Mesendoderm (in vitro differentiated cells): Measurements from ENCODE around the gene IL24.

Experiments
- DNase-seq: peaks from one replicate; pipeline ENCODE4 v3.0.0; 2013
- H2AK5ac ChIP-seq: 2 replicates; pipeline ENCODE4 v1.6.1; 2013; ENCODE audit warnings: low read length, inconsistent platforms
- H2BK120ac ChIP-seq: 2 replicates; pipeline ENCODE4 v1.6.1; 2013; ENCODE audit warnings: low read depth, mild to moderate bottlenecking, low read length, moderate library complexity, mixed read lengths
- H2BK15ac ChIP-seq: replicated peaks from 2 replicates; pipeline ENCODE4 v1.6.1; 2013; ENCODE audit warnings: low read depth, mild to moderate bottlenecking, moderate library complexity
- H2BK5ac ChIP-seq: 2 replicates; pipeline ENCODE4 v1.6.1; 2013; ENCODE audit warnings: low read length, inconsistent platforms
- H3K18ac ChIP-seq: 2 replicates; pipeline ENCODE4 v1.6.1; 2013; ENCODE audit warnings: mild to moderate bottlenecking, low read length, mixed read lengths
- H3K23ac ChIP-seq: one replicate; pipeline ENCODE4 v1.6.1; 2013; ENCODE audit warnings: low read length
- H3K27ac ChIP-seq: 2 replicates; pipeline ENCODE4 v1.5.1; 2013; ENCODE audit warnings: low read depth, mild to moderate bottlenecking, inconsistent platforms, low read length, moderate library complexity
- H3K27me3 ChIP-seq: 2 replicates; pipeline ENCODE4 v1.6.1; 2013; ENCODE audit warnings: low read length, control low read depth, mild to moderate bottlenecking, inconsistent platforms; ENCODE audit not compliant: insufficient read depth, poor library complexity
- H3K36me3 ChIP-seq: 2 replicates; pipeline ENCODE4 v1.6.1; 2013; ENCODE audit warnings: low read length, inconsistent platforms; ENCODE audit not compliant: control insufficient read depth, insufficient read depth
- H3K4ac ChIP-seq: one replicate; pipeline ENCODE4 v1.6.1; 2013; ENCODE audit warnings: low read depth, mild to moderate bottlenecking, low read length, moderate library complexity
- H3K4me1 ChIP-seq: 2 replicates; pipeline ENCODE4 v1.6.1; 2013; ENCODE audit warnings: low read depth, low read length, inconsistent platforms; ENCODE audit not compliant: control insufficient read depth
- H3K4me2 ChIP-seq: 2 replicates; pipeline ENCODE4 v1.6.1; 2013; ENCODE audit warnings: low read length
- H3K4me3 ChIP-seq: 2 replicates; pipeline ENCODE4 v1.5.1; 2013; ENCODE audit warnings: mild to moderate bottlenecking, low read length
- H3K56ac ChIP-seq: one replicate; pipeline ENCODE4 v1.6.1; 2013; ENCODE audit warnings: low read length
- H3K79me1 ChIP-seq: 2 replicates; pipeline ENCODE4 v1.6.1; 2013; ENCODE audit warnings: low read length, inconsistent platforms
- H3K79me2 ChIP-seq: 2 replicates; pipeline ENCODE4 v1.6.1; 2013; ENCODE audit warnings: mild to moderate bottlenecking, low read length; ENCODE audit not compliant: control insufficient read depth, insufficient read depth
- H3K9ac ChIP-seq: 2 replicates; pipeline ENCODE4 v1.6.1; 2013; ENCODE audit warnings: low read length, inconsistent platforms
- H4K5ac ChIP-seq: one replicate; pipeline ENCODE4 v1.6.1; 2013; ENCODE audit warnings: low read length
- H4K8ac ChIP-seq: one replicate; pipeline ENCODE4 v1.6.1; 2013; ENCODE audit warnings: low read depth, mild to moderate bottlenecking, control low read depth, low read length, moderate library complexity
- WGBS: extraction: QIAGEN DNeasy Blood & Tissue Kit; methylation state at CpG from one replicate; pipeline ENCODE4 v1.1.7; 2013; ENCODE audit warnings: low lambda C conversion rate, missing lambda C conversion rate; ENCODE audit not compliant: insufficient coverage; ENCODE audit errors: extremely low coverage; 5-methylcytosine and 5-hydroxymethylcytosine counted together

The IL24 gene

GRCh38 chr1:206907304-206907991 is 10.2 kb downstream of the IL24 start:
- Histone ChIP-seq H2BK5ac (no peak overlapping the region), H2BK15ac (no peak overlapping the region), H2AK5ac (no peak overlapping the region), H3K36me3 (no peaks in the 10 kb centered on the region), H3K79me1 (no peaks in the 10 kb centered on the region), H3K4me3 (no peak overlapping the region), H3K4me2 (no peak overlapping the region), H3K27me3 (peaks cover 5% of the 10 kb centered on the region), H2BK120ac (no peak overlapping the region), H3K18ac (no peak overlapping the region), H3K23ac (no peak overlapping the region), H3K9ac (no peak overlapping the region), H3K4me1 (peaks cover 3% of the 10 kb centered on the region), H4K8ac (no peak overlapping the region), H3K79me2 (no peaks in the 10 kb centered on the region), H3K56ac (peak overlapping the region; percentile 44), H4K5ac (no peak overlapping the region), H3K27ac (no peak overlapping the region), H3K4ac (no peak overlapping the region)
- DNase-seq: peak; percentile 67
- no CpG with 5 or more reads among the region's 23 CpGs for WGBS

DNA sequence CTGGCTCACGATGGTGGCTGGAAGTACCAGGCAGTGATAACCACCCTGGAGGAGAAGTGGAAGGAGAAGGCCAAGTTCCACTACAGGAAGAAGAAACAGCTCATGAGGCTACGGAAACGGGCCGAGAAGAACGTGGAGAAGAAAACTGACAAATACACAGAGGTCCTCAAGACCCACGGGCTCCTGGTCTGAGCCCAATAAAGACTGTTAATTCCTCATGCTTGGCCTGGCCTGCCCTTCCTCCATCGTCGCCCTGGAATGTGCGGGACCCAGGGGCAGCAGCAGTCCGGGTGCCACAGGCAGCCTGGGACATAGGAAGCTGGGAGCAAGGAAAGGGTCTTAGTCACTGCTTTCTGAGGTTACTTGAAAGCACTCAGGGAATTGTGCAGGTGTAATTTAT is 10.8 kb downstream of the IL24 start:
- Histone ChIP-seq H2AK5ac (no peak overlapping the region), H2BK15ac (no peak overlapping the region), H4K8ac (no peak overlapping the region), H4K5ac (no peak overlapping the region), H2BK120ac (no peak overlapping the region), H3K4me3 (no peak overlapping the region), H3K4ac (no peak overlapping the region), H3K9ac (no peak overlapping the region), H3K27me3 (peaks cover 5% of the 10 kb centered on the region), H3K27ac (no peak overlapping the region), H3K4me1 (peaks cover 3% of the 10 kb centered on the region), H3K4me2 (no peak overlapping the region), H3K23ac (no peak overlapping the region), H3K18ac (no peak overlapping the region), H3K56ac (no peak overlapping the region), H3K36me3 (no peaks in the 10 kb centered on the region), H3K79me2 (no peaks in the 10 kb centered on the region), H3K79me1 (no peaks in the 10 kb centered on the region), H2BK5ac (no peak overlapping the region)
- DNase-seq: no peak
- WGBS: no CpG with 5 or more reads among the region's 10 CpGs

GRCh38 chr1:206909161-206909882 is 12.1 kb downstream of the IL24 start:
- H4K8ac ChIP-seq: no peak overlapping the region
- H3K4me3 ChIP-seq: peak overlapping the region; percentile 25
- no peak overlapping the region for H3K27ac ChIP-seq
- no peak overlapping the region for H3K4ac ChIP-seq
- no peaks in the 10 kb centered on the region for H3K36me3 ChIP-seq
- WGBS: no CpG with 5 or more reads among the region's 69 CpGs
- H3K9ac ChIP-seq: peak overlapping the region; percentile 60
- H4K5ac ChIP-seq: no peak overlapping the region
- peaks cover 5% of the 10 kb centered on the region for H3K27me3 ChIP-seq
- peak overlapping the region; percentile 64 for H3K56ac ChIP-seq
- no peak overlapping the region for H2BK15ac ChIP-seq
- H3K79me1 ChIP-seq: no peaks in the 10 kb centered on the region
- H3K79me2 ChIP-seq: no peaks in the 10 kb centered on the region
- peaks cover 3% of the 10 kb centered on the region for H3K4me1 ChIP-seq
- no peak overlapping the region for H3K18ac ChIP-seq
- H2BK120ac ChIP-seq: no peak overlapping the region
- DNase-seq: peak; percentile 59
- no peak overlapping the region for H2BK5ac ChIP-seq
- no peak overlapping the region for H2AK5ac ChIP-seq
- peak overlapping the region; percentile 72 for H3K4me2 ChIP-seq
- H3K23ac ChIP-seq: peak overlapping the region; percentile 80

- Histone ChIP-seq H3K79me2 (no peaks in the 10 kb centered on the region), H3K27ac (no peak overlapping the region), H3K27me3 (peaks cover 5% of the 10 kb centered on the region), H3K18ac (no peak overlapping the region), H3K4me1 (peaks cover 3% of the 10 kb centered on the region), H3K9ac (peak overlapping the region; percentile 52), H3K4ac (no peak overlapping the region), H2BK15ac (no peak overlapping the region), H3K4me2 (peak overlapping the region; percentile 72), H4K5ac (no peak overlapping the region), H3K79me1 (no peaks in the 10 kb centered on the region), H3K4me3 (peak overlapping the region; percentile 25), H2AK5ac (no peak overlapping the region), H3K36me3 (no peaks in the 10 kb centered on the region), H3K56ac (peak overlapping the region; percentile 63), H4K8ac (no peak overlapping the region), H2BK5ac (no peak overlapping the region), H3K23ac (no peak overlapping the region), H2BK120ac (no peak overlapping the region)
- no CpG with 5 or more reads among the region's 14 CpGs for WGBS
- DNase-seq: peak; percentile 34
Measured at GRCh38 chr1:206909883-206910318, 12.7 kb downstream of the IL24 start.

- H3K4ac ChIP-seq: no peak overlapping the region
- H3K56ac ChIP-seq: no peak overlapping the region
- H2AK5ac ChIP-seq: no peak overlapping the region
- no peaks in the 10 kb centered on the region for H3K36me3 ChIP-seq
- no CpG with 5 or more reads among the region's 1 CpG for WGBS
- no peak overlapping the region for H3K27ac ChIP-seq
- H2BK15ac ChIP-seq: no peak overlapping the region
- no peak overlapping the region for H4K5ac ChIP-seq
- DNase-seq: peak; percentile 44
- H2BK120ac ChIP-seq: no peak overlapping the region
- no peak overlapping the region for H4K8ac ChIP-seq
- peaks cover 3% of the 10 kb centered on the region for H3K4me1 ChIP-seq
- H2BK5ac ChIP-seq: no peak overlapping the region
- no peak overlapping the region for H3K9ac ChIP-seq
- H3K79me1 ChIP-seq: no peaks in the 10 kb centered on the region
- no peak overlapping the region for H3K4me3 ChIP-seq
- H3K18ac ChIP-seq: no peak overlapping the region
- H3K4me2 ChIP-seq: no peak overlapping the region
- H3K79me2 ChIP-seq: no peaks in the 10 kb centered on the region
- no peak overlapping the region for H3K23ac ChIP-seq
- H3K27me3 ChIP-seq: peaks cover 5% of the 10 kb centered on the region
Measured at GRCh38 chr1:206911064-206911663, 13.9 kb downstream of the IL24 start.
